GM19193 (cell line): ENCODE data around the gene PNPLA6.

Experiments used
- POLR2A ChIP-seq: IDR thresholded peaks from 4 replicates; pipeline ENCODE4 v1.6.1; 2011; ENCODE audit not compliant: insufficient read depth, insufficient read length; ENCODE audit errors: extremely low read depth

Gene PNPLA6

DNA sequence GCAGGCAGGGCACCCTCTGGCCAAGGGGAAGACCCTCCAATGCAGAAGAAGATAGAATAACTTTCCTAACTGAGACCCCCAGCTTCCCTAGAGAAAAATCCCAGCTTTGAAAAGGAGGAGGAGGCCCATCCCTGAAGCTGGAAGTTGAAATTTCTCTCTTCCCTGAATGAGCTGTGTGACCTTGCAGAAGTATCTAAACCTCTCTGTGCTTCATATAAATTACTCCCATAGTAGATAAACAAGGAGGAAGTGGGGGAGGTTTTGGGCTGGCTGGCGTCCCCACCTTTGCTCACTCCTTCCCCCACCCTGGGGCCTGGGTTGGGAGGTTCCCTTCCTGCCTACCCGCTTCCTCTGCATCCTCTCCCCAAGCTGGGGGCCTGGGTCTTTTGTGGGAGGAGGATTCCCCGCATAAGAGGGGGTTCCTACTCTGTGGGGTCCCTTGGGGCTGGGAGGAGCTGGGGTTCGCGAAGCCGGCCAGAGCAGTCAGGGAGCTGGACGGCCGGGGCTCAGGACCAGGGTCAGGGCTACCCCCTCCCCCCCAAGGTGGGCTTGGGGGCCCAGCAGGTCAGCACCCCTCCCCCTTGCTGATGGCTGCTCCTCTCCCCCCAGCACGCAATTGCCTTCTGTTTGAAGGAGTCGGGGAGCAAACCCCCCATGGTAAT, 71.8 kb downstream of the PNPLA6 start:
- TF ChIP-seq POLR2A, result no peak

DNA sequence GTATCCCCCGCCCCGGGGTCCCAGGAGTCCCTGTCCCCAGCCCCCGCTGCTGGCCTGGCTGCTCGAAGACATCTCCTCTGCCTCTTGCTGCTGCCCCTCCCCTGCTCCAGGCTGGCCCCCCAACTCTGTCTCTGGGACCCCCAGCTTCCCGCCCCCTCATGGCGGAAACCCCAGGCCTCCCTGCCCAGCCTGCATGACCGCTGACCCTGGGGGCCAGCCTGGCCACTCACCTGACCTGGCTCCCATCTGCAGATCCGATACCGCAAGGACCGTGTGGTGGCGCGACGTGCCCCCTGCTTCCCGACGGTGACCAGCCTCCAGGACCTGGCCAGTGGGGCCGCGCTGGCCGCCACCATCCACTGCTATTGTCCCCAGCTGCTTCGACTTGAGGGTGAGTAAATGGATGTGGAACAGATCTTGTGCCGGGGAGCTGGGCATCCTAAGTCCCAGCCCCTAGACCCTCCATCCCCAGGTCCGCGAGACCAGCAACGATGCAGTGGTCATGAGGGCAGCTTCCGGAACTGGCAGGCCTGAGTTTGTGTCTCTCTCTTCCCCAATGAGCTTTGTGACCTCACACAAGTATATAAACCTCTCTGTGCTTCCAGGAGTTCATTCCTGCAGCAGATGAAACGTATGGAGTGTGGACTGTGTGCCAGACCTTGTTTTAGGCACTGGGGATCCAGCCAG, 72.5 kb downstream of the PNPLA6 start:
- no peak for TF ChIP-seq POLR2A

- no peak for TF ChIP-seq POLR2A
Measured at GRCh38 chr19:7610491-7611240, 75.1 kb downstream of the PNPLA6 start.
